Epithelial cell of proximal tubule (primary cell): ENCODE data around the gene CLGN. TPM values are rescaled to one million over a fixed set of nuclear protein-coding genes. Genes with fewer than 3 reads are reported as not detected.

Source experiments
- DNase-seq: peaks from one replicate; pipeline ENCODE4 v3.0.0-alpha.2; 2011; ENCODE audit warnings: low read depth
- H3K4me3 ChIP-seq: 2 replicates; pipeline ENCODE4 v1.5.1; 2011; ENCODE audit warnings: low read depth, mild to moderate bottlenecking, low read length
- CTCF ChIP-seq: conservative IDR thresholded peaks from 2 replicates; pipeline ENCODE4 v1.5.1; 2012; ENCODE audit warnings: low read depth, mild to moderate bottlenecking, low read length
- total RNA-seq: library from RNA; depleted of rRNA; stranded (reverse); fragments of >200 nt; gene quantifications from 2 replicates; pipeline ENCODE4 v1.2.3, GENCODE V29; 2015

CLGN gene
- total RNA-seq, 1 donor from 2014 or later: 8.1 TPM

DNA sequence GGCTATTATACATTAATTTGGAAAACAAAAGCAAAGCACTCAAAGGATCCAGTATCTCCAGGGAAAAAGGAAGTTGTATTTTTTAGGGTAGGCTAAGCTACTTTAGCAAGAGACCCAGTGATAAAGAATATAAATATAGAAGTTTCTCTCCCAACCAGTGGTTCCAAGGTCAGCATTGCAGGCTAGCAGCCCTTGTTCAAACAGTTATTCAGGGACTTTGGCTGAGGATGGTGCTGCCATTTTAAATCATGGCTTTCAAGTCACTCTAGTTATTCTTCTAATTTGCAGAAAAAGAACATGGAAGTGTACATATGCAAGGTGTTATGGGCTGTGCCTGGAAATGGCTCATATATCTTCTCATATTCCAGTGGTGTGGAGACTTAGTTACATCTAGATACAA, 44.7 kb downstream of the CLGN start:
- no peak overlapping the region for H3K4me3 ChIP-seq
- TF ChIP-seq CTCF: no peak
- no peak for DNase-seq

GRCh38 chr4:140374130-140374477, 53.3 kb downstream of the CLGN start:
- peak overlapping the region; percentile 76 for H3K4me3 ChIP-seq
- no peak for DNase-seq
- no peak for TF ChIP-seq CTCF

DNA sequence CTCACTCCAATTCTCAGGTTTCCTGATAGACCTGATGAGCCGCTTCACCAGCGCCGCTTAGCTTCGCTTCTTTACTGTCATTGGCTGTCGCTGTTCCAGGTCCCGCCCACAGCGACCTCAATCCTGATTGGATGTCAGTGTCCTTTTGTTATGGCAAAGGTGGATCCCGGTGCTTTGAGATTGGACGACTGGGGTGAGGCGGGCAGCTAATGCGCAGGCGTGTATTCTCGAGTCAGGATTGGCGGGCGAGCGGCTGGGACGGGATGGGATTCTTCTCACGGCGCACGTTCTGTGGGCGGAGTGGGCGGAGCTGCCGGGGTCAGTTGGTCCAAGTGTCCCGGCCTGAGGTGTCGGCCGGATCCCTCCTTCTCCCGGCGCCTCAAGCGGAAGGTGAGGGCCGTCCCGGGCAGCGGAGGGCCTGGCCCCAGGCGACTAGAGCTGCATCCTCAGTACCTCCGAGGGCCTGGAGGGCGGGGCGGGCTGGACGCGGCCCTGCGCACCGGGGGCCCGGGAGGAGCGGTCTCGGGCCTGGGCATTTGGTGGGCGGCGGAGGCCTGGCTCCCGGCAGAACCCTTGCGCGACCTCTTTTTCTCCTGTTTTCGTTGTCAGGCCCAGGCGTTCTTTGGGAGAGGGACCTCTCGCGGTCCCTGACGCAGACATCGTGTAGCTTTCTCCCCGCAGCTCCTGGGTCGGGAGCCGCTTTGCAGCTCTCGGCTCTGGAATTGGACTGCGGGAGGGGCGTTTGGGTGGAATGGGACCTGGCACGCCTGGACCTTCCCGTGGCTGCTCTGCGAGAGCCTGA, 53.9 kb downstream of the CLGN start, which contains the start of gene SCOC:
Gene SCOC (plus strand): TSS at position 319 of the 802 bp plus-strand sequence. CDS start 5,525 bp downstream, outside the sequence.
- H3K4me3 ChIP-seq: peak within 1 kb of the TSS; percentile 76
- TF ChIP-seq CTCF: no peak
- DNase-seq: peak; percentile 93

DNA sequence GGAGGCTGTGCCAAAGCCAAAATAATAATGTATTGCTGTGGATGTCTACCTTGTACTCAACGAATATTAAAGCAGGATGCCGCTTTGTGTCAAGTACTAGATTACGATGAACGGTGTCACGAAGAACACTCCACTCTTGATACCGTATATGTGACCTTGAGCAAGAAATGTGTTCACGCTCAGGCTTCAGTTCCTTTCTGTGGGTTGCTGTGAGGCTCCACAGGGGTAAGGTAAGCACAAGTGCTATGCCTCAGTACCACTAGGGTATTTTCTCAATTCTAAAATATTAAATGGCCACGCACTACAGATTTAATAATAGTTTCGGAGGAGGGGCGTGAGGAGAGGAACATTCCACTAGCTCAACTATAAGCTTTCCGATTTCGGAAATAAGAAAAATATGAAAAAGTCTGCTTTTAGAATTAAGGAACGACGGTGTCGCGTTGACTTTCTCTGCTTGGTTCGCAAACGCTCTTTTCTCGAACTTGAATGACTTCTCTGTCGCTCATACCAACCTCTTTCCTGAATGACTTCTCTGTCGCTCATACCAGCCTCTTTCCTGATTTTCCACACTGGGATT, 54.6 kb downstream of the CLGN start:
- TF ChIP-seq CTCF: no peak
- peak overlapping the region; percentile 76 for H3K4me3 ChIP-seq
- no peak for DNase-seq

DNA sequence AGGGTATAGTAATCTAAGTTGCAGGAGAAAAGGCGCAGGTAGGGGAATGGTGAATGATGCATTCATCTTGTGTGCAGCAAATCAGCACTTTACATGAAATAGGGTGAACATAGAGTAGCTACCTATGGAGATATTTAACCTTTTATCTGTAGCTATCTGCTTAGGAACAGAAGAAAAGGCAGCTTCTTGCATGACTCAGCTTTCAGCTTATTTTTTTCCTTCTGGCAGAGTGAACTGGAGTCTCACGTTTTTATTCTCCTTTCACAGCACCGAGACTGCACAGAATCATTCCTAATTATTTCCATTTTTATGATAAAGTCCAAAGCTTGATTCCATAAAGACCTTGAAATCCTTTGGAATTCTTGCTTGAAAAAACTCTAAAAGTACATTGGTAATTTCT, 58.8 kb downstream of the CLGN start:
- no peak for DNase-seq
- TF ChIP-seq CTCF: no peak
- H3K4me3 ChIP-seq: no peak overlapping the region

- no peak for TF ChIP-seq CTCF
- no peak overlapping the region for H3K4me3 ChIP-seq
- no peak for DNase-seq
These were observed 59.7 kb downstream of the CLGN start for GRCh38 chr4:140367738-140368137.

GRCh38 chr4:140363558-140363957, 63.9 kb downstream of the CLGN start:
- TF ChIP-seq CTCF: no peak
- no peak overlapping the region for H3K4me3 ChIP-seq
- DNase-seq: no peak
